A549 (cell line): Measurements from ENCODE around the gene COL13A1.

ENCODE experiments used
- CHD2 ChIP-seq: fragments of 150-350 bp; IDR thresholded peaks from 2 replicates; pipeline ENCODE4 v1.6.1; 2014; ENCODE audit warnings: low read length; ENCODE audit not compliant: partially characterized antibody
- ELK1 ChIP-seq: fragments of 150-350 bp; IDR thresholded peaks from 2 replicates; pipeline ENCODE4 v1.6.1; 2014; ENCODE audit warnings: low read depth, mild to moderate bottlenecking, low read length
- JUN ChIP-seq, 2 experiments: fragments of >200 bp; sonication (Bioruptor Twin); formaldehyde crosslinking; IDR thresholded peaks; 2 replicates in 1 of 2; 3 replicates in 1 of 2; pipeline ENCODE4 v1.6.1; 2016 to 2017
- MAFK ChIP-seq: fragments of 450-650 bp; IDR thresholded peaks from 2 replicates; pipeline ENCODE4 v1.6.1; 2014; ENCODE audit not compliant: partially characterized antibody
- POLR2A ChIP-seq: IDR thresholded peaks from 2 replicates; pipeline ENCODE4 v1.6.1; 2012; ENCODE audit warnings: mild to moderate bottlenecking, low read length
- ZFP36 ChIP-seq: fragments of 450-650 bp; IDR thresholded peaks from 2 replicates; pipeline ENCODE4 v1.6.1; 2014; ENCODE audit warnings: borderline replicate concordance; ENCODE audit not compliant: partially characterized antibody
- TF ChIP-seq, protein P1 (sequence below): fragments of >200 bp; sonication (Bioruptor Twin); formaldehyde crosslinking; IDR thresholded peaks from 3 replicates; pipeline ENCODE4 v1.5.1; 2016
- TF ChIP-seq, protein P2 (sequence below): fragments of 450-650 bp; IDR thresholded peaks from 2 replicates; pipeline ENCODE4 v1.6.1; 2014; ENCODE audit warnings: antibody characterized with exemption

- TF ChIP-seq MAFK (no peak), POLR2A (no peak), ELK1 (no peak), CHD2 (no peak), JUN (IDR thresholded peaks at IDR 0.05) (no peak), ZFP36 (no peak)
- TF ChIP-seq, protein P1, sequence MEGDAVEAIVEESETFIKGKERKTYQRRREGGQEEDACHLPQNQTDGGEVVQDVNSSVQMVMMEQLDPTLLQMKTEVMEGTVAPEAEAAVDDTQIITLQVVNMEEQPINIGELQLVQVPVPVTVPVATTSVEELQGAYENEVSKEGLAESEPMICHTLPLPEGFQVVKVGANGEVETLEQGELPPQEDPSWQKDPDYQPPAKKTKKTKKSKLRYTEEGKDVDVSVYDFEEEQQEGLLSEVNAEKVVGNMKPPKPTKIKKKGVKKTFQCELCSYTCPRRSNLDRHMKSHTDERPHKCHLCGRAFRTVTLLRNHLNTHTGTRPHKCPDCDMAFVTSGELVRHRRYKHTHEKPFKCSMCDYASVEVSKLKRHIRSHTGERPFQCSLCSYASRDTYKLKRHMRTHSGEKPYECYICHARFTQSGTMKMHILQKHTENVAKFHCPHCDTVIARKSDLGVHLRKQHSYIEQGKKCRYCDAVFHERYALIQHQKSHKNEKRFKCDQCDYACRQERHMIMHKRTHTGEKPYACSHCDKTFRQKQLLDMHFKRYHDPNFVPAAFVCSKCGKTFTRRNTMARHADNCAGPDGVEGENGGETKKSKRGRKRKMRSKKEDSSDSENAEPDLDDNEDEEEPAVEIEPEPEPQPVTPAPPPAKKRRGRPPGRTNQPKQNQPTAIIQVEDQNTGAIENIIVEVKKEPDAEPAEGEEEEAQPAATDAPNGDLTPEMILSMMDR, result no peak
- TF ChIP-seq, protein P2, sequence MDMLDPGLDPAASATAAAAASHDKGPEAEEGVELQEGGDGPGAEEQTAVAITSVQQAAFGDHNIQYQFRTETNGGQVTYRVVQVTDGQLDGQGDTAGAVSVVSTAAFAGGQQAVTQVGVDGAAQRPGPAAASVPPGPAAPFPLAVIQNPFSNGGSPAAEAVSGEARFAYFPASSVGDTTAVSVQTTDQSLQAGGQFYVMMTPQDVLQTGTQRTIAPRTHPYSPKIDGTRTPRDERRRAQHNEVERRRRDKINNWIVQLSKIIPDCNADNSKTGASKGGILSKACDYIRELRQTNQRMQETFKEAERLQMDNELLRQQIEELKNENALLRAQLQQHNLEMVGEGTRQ, result no peak
Observed at GRCh38 chr10:69943292-69943820, 141.7 kb downstream of the COL13A1 start.
